LNCAP (cell line): ENCODE results near the gene TMEM185A.
"Not testable (repeated sequence)": the region's sequence is repeated elsewhere in the genome, so short reads cannot be mapped to it uniquely, and the experiment has no call there.

ENCODE experiments used
- TF ChIP-seq, protein P1 (sequence below): fragments of 450-650 bp; IDR thresholded peaks from 2 replicates; pipeline ENCODE4 v1.5.1; 2017; ENCODE audit warnings: mild to moderate bottlenecking

TMEM185A gene

DNA sequence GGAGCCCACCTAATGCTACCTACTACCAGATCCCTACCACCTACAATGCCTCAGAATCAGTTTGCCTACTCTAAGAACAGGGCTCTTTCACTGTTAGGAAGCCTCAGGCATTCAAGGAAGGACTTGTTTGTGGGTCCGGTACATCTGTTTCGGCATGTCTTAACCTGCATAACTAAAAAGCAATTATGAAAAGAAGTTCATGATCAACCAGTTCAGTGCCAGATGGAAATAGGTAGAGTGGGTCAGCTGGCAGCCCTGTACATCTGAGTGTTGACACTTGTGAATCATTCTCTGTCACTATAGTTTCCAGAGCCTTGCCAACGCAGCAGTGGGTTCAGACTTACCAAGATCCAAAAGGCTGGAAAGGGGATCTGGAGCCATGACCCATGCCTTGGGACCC is 3.3 kb downstream of the TMEM185A start:
- TF ChIP-seq, protein P1, sequence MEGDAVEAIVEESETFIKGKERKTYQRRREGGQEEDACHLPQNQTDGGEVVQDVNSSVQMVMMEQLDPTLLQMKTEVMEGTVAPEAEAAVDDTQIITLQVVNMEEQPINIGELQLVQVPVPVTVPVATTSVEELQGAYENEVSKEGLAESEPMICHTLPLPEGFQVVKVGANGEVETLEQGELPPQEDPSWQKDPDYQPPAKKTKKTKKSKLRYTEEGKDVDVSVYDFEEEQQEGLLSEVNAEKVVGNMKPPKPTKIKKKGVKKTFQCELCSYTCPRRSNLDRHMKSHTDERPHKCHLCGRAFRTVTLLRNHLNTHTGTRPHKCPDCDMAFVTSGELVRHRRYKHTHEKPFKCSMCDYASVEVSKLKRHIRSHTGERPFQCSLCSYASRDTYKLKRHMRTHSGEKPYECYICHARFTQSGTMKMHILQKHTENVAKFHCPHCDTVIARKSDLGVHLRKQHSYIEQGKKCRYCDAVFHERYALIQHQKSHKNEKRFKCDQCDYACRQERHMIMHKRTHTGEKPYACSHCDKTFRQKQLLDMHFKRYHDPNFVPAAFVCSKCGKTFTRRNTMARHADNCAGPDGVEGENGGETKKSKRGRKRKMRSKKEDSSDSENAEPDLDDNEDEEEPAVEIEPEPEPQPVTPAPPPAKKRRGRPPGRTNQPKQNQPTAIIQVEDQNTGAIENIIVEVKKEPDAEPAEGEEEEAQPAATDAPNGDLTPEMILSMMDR = no peak

DNA sequence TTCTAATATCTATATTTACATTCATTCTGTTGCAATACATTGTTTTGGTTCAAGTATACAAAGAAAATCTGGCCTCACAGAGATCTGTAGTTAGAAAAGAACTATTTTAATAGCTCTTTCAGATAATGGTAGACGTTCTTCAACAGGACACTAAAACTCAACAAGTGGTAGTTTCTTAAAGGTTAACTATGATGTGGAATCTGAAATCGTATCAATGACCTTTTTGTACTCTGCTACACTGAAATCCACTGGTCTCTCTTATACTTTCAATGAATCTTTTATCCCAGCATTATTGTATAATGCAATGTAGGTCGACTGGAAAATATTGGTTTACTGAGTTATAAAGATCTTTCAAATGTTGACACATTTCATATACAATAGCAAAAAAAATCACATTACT is 12.7 kb downstream of the TMEM185A start:
- TF ChIP-seq, protein P1 = no peak

DNA sequence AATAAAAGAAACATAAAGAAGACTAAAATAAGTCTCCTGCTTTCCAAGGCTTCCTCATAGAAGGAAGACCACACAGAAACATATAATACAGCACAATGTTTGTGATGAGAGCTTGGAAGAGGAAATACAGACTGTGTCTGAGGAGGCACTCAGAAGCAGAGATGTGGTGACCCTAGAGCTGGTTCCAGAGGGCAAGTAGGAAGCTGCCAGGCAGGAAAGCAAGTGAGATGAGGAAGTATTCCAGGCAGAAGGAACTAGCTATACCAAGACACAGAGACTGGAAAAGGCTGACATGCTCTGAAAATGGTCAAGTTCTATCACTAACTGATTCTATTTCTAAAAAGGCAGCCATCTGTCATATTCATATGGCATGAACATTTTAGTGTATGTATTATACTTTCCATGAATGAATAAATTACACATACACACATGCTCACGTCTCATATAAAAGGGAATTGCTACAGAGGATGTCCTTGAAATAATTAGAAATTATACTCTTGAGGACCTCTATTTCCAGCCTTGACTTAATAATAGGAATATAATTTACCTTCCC is 19.9 kb downstream of the TMEM185A start:
- TF ChIP-seq, protein P1 = no peak

DNA sequence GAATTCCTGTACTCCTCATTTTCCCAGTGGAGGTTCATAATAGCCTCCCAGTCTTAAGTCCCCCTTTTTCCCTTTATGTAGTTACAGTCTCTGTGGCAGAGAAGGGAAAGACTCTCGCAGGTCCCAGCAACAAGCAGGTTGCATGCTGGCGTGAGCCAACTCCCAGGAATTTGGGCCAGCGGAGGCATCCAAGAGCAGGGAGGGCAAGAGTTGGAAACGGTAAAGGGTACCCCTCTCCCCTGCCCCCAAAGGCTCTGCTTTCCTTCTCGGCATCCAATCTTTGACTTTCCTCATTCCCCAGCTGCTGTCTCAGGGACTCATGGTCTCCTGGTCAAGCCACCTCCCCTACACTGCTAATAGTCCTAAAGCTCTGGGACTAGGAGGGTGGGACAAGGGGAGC is 21.1 kb downstream of the TMEM185A start:
- TF ChIP-seq, protein P1 = no peak

DNA sequence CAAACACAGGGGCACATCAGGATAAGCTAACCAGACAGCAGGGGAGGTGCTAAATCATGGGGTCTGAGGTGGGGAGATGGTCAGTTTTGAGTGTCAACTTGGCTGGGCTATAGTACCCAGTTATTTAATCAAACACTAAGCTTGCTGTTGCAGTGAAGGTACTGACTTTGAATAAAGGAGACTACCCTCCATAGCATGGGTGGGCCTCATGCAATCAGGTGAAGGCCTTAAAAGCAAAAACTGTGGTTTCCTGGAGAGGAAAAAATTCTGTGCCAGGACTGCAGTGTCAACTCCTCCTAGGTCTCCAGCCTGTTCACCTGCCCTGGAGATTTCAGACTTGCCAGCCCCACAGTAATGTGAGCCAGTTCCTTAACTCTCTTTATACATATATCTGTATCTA is 23.9 kb downstream of the TMEM185A start:
- TF ChIP-seq, protein P1 = no peak

DNA sequence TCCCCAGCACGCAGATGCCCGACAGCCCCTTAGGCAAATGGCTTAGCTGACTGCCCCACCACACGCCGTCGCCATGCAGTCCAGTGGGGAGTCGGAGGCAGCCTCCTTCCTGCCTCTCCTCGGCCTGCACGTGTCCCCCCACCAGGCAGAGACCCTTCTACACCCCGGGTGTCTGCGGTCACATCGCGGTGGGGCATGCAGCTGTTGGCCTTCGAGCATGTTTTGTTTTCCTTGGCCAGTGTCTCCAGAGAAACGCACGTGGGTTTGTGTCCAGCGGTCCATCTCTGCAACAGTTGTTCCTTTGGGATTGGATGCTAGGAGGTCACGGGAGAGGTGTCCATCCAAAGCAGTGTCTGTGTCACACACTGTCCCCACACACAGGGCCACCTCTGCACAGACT is 36.4 kb downstream of the TMEM185A start, which contains the start of gene HSFX2:
Gene HSFX2, minus strand, starts transcription at position 101 of the 400 bp plus-strand sequence. CDS start 614 bp downstream, outside the sequence.
- TF ChIP-seq, protein P1 = not testable (repeated sequence)

DNA sequence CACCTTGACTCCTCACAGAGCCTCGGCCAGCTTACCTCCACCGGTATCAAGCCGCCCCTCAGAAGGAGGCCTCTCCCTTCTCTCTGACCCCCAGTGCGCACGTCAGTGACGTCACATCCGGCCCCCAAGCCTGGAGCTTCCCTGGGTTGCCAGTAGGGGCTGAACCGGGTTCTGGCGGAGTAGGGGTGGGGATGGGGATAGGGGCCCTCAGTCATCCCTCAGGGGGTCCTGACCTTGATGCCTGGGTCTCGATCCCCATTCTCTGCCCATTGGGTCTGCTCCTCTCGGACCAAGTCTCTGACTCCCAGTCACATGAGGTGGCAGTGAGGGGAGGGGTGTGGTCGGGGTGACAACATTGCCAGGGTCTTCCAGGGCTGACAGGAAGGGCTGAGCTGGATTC is 44.2 kb downstream of the TMEM185A start, which contains the start of gene MAGEA9B:
Gene MAGEA9B, minus strand, starts transcription at position 101 of the 400 bp plus-strand sequence. CDS start 4,280 bp downstream, outside the sequence.
- TF ChIP-seq, protein P1 = not testable (repeated sequence)

DNA sequence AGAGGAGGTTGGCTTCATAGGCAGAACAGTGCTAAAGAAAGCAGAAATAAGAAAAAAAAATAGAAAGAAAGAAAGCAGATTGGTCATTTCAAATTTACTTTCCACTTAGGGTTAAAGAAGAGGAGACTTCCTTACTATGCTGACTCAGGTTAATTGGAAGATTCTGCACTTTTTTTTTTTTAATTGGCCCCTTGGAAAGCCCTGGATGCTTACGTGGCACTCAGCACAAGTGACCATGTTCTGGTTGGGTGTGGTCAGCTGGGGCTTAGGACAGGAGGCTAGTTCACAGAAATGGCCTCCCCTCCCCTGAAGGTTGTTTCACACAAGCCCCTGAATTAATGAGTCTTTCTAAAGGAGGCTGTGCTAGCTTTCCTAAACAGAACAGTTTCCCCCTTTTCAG is 58.8 kb downstream of the TMEM185A start:
- TF ChIP-seq, protein P1 = no peak
